ENCODE data around the gene TBX15. TPM values are rescaled to one million over a fixed set of nuclear protein-coding genes. Genes with fewer than 3 reads are reported as not detected.

TBX15 gene
- total and polyA plus RNA-seq, 9 of the 15 experiments (the other 6 are each of a cell fraction or from before 2014, with no cell fraction given), result 0.03 to 3.4 (median 2.3) TPM

GRCh38 chr1:118954301-118954905 lies 33.7 kb downstream of the TBX15 start (continued):
- TF ChIP-seq AFF1 (IDR thresholded peaks at IDR 0.05; ENCODE audit: low read depth in 1 of 2, partially characterized antibody in 2 of 2) (no peak), ZNF280B (CRISPR knock-in tag; IDR thresholded peaks at IDR 0.05) (no peak), NFE2L1 (tag; IDR thresholded peaks at IDR 0.05; ENCODE audit: borderline replicate concordance, low read depth) (no peak), ATF3 (IDR thresholded peaks at IDR 0.05) (no peak), ATF3 (CRISPR knock-in tag; conservative IDR thresholded peaks at IDR 0.05) (no peak), DACH1 (IDR thresholded peaks at IDR 0.05; ENCODE audit: partially characterized antibody) (no peak)
